Measurements from ENCODE around the gene TARS3.

The TARS3 gene

DNA sequence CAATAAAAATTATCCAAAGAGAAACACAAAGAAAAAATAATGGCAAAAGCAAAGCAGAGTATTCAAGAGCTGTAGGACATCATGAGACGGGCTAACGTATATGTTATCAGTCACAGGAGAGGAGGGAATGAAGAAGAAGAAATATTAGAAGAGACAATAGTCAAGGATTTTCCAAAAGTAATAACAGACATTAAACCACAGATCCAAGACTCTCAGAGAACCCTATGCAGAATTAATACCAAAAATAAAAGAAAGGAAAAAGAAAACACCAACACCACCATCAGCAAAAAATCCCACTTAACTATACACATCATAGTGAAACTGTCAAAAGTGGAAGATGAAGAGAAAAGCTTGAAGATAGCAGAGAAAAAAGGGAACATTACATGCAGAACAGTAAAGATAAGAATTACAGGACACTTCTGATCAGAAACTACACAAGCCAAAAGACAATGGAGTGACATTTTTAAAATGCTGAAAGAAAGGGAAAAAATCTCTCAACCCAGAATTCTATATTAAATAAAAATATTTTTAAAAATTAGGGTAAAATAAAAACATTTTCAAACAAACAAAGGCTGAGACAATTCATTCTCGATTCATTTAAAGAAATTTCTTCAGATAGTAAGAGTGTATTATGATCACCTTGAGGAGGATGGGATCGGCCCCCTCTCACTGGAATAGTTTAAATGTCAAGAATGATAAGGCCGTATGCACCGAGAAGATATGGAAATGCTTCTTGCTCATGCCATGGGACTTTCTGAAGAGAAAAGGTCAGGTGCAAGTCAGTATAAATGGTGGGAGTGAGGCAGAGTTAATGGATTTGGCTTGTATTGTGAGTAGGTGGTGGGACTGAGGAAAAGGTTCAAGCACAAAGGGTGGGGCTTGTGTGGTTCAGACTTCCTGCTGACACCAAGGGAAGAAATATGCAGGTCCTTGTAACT is 100.6 kb downstream of the TARS3 start:
- no peak for DNase-seq (ENCODE audit: low read depth in 2 of 2)

- DNase-seq (ENCODE audit: low read depth in 2 of 2) = no peak
Measured at GRCh38 chr15:101621961-101622360, 102.3 kb downstream of the TARS3 start.

DNA sequence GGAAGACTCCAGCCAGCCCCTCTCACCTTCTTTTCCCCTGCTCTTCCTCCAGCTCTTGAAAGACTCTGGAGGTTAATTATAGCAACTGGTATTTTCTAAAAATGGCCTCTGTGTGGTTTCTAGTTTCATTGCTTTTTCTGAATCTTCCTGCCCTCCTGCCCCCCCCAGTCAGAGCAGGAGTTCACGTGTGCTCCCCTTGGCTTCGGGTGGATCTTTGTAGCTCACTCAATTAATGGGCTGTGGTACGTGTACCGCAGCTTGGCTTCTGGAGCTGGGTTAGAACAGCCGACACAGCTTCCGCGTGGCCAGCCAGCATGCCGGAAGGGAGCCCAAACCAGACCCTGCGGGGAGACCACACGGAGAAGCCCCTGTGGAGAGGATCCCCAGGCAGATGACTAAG is 103.6 kb downstream of the TARS3 start:
- no peak for DNase-seq (ENCODE audit: low read depth in 2 of 2)

DNA sequence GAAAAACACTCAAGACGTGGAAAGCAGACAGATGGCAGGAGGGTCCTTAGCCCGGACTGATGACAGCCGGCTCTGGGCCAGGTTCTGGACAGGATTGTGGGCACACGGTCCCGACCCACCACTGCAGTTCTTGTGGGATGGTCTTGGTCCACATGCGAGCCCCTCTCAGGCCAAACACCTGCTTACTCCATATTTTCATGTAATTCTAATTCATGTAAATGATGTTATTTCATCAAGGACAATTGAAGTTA is 104.7 kb downstream of the TARS3 start:
- DNase-seq (ENCODE audit: low read depth in 2 of 2) = no peak

DNA sequence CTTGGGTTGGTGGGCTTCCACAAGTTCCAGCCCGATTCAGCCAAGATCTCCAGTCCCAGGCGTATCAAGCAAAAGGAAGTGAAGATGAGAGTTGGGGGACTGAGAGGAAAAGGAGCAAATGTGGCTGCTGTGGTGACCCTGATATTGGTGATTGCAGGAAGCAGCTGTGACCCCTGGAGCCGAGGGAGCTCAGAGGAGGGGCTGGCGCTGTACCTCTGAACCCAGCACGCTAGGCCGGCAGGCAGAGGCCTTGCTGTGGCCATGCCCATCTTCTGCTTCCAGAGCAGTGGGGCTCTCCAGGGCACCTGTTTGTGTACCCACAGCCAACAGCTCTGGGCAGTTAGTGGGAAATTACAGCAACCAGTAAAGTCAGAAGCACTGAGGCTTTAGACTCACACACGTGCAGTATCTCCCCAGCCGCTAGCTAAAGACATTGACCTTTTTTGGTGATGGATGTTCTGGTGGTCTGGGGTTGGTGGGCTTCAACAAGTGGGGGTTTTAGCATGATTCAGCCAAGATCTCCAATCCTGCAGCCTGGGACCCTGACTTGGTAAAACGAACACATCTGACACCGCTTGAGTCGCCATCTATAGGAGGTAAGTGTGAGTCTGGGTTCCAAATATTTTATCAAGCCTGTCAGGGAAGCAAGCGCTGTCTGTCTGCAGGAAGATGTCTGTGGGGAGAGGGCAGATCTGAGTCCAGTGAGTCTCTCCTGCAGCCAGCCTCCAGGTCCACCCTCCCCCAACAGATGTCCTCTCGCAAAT is 105.2 kb downstream of the TARS3 start:
- DNase-seq (ENCODE audit: low read depth in 2 of 2) = no peak

DNA sequence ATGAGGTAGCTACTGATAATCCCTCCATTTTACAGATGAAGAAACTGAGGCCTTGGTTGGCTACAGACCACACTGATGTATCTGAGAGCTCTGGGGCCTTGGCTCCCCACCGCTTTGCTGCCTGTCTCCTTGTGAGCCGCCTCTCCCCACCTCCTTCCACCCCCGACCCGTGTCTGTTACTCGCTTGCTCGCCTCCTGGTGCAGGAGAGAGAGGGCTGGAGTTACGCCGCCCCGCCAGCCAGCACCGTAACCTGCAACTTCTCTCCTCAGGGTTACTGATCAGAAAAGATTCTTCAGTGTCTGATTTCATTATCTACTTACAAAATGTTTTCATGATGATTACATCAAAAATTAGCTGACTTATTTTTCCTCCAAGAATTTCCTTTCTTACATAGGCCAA is 106.2 kb downstream of the TARS3 start:
- no peak for DNase-seq (ENCODE audit: low read depth in 2 of 2)

DNA sequence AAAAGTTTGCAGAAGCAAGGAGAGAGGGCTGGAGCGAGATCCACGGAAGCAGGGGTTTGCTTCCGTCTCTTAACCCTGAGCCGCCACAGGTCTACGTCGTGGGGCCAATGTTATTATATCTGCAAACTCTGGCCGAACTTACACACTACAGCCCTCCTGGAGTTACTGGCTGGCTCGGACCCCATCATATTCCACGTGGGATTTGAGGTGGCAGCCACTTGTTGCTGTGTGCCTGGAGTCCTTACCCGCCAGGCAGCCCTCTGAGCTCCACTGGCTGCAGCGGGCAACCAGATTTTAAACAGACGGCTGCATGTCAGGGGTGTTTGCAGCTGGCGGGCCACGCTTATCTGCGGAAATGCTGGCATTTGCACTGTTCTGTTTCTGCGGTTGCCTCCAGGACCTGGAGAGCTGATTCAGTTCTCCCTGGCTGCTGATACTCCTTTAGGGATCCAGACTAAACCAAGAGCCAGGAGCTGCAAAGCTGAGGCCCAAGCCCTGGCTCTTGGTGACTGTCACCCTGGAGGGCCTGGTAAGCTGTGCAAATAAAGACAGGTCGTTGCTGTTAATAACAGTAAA is 106.8 kb downstream of the TARS3 start:
- DNase-seq (ENCODE audit: low read depth in 2 of 2) = no peak

DNA sequence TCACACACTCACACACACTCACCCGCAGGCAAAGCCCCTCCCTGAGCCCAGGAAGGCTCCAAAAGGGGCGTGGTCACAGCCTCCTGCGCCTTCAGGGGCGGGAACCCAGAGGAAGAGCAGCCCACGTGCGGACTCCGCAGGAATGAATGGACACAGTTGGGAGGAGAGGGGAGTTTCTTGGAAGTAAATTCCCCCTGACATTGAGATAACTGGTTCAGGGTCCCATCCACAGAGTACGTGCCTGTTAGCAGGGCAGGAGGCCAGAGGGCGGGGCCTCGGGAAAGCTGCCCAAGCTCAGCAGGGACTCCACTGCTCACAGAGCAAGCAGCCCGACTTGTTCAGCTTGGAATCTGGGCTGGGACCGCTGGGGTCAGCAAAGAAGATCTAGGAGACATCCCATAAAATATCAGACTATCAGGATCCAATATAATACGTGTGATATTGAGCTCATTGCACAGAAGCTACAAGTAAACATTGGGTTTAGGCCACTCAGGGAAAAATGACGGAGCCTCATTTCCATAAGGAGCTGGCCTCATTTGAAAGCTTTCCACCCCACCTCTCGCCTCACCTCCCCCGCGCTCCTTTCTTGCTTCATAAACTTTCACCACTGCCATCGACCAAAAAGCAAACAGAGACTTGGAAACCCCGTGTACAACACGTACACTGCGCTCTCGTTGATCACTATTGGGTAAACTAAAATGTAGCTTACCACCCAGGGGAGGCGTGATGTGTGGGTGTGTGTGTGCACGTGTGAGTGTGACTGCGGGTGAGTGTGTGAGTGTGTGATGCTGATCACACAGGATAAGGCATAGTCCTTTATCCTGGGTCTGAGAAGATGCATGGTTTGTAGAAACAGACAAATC is 108.1 kb downstream of the TARS3 start:
- no peak for DNase-seq (ENCODE audit: low read depth in 2 of 2)

- DNase-seq (ENCODE audit: low read depth in 2 of 2) = no peak
Measured at GRCh38 chr15:101615414-101615985, 108.8 kb downstream of the TARS3 start.

- no peak for DNase-seq (ENCODE audit: low read depth in 2 of 2)
Measured at GRCh38 chr15:101614761-101615160, 109.5 kb downstream of the TARS3 start.

DNA sequence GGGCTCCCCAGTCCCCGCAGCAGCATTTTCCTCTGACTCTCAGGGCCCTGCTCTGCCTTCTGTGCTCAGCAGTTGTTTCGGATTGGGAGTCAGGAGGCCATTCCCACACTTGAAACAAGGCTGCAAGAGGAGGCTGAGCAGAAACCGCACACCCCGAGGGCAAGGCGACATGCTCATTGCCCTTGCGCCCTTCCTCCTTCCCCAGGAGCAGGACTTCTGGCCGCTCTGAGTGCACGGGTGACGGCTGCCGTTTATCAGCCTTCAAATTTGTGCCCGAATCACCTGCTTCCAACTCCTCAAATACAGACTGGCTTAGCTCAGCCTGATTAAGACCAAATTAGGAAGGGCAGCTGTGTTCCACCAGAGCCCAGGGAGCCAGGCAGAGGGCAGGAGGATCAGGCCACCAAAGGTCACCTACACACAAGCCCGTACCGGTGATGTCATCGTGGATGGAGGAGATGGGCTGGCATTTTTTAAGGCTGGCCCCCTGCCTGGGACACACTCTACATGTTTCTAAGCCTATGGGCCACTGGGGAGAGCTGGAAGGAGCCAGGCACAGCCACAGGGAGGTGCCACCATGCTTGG is 110.2 kb downstream of the TARS3 start:
- no peak for DNase-seq (ENCODE audit: low read depth in 2 of 2)

- no peak for DNase-seq (ENCODE audit: low read depth in 2 of 2)
Measured at GRCh38 chr15:101613130-101614000, 110.9 kb downstream of the TARS3 start.

GRCh38 chr15:101612676-101613075 is 111.6 kb downstream of the TARS3 start:
- DNase-seq (ENCODE audit: low read depth in 2 of 2) = no peak

- DNase-seq (ENCODE audit: low read depth in 2 of 2) = no peak
Measured at GRCh38 chr15:101611580-101612299, 112.5 kb downstream of the TARS3 start.

DNA sequence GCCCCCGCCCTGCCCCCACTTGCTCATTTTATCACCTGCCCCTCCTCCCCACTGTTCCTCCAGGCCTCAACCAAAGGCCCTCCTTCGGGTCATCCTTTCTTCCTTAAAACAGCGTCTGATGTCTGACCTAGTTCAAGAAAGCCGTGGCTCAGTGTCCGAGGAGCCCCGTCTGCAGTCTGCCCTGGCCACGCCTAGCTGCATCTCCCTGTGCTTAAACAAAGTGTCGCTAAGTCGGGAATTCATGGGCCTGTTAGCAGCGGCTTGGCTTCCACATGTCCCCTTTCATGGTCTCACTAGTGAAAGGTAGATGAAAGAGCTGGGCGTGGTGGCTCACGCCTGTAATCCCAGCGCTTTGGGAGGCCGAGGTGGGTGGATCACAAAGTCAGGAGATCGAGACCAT is 113.3 kb downstream of the TARS3 start:
- DNase-seq (ENCODE audit: low read depth in 2 of 2) = no peak

DNA sequence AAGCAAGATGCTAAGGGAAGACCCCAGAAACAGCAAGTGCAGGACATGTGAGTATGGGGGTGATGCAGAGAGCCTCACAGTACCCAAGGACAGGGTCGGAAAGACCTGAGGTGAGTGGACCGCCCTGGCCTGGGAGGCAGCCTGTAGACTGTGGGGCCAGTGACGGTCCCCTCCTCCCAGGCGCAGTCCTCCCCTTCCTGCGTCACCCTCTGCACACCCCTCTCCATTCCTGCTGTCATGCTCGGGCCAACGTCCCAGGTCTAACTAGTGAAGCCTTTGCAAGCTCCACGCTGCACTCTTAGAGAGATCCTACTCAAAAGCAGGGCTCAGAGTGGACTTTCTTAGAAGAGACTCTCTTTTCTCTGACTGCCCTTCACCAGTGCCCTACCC is 113.7 kb downstream of the TARS3 start:
- DNase-seq (ENCODE audit: low read depth in 2 of 2) = no peak

- DNase-seq (ENCODE audit: low read depth in 2 of 2) = no peak
Measured at GRCh38 chr15:101609742-101610610, 114.3 kb downstream of the TARS3 start.

- no peak for DNase-seq (ENCODE audit: low read depth in 2 of 2)
Measured at GRCh38 chr15:101608201-101608600, 116.1 kb downstream of the TARS3 start.

DNA sequence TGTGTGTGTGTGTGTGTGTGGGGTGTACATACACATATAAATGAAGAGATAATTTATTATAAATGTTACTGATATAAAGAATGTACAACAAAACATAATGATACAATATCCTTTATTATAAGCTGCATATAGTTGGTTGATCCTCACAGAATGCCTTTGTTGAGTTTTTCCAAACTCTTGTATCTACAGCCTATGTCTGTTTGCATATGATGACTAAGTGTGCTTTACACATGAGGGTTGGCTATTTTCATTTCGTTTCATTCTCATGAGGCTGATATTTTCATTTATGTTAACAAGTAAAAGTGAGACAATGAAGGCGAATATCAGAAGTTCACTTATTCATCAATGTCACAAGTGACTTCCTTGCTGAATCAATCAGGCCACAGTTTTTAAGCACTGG is 117.2 kb downstream of the TARS3 start:
- no peak for DNase-seq (ENCODE audit: low read depth in 2 of 2)

Measured in stimulated activated CD4-positive, alpha-beta T cell treated with anti-CD3 and anti-CD28 coated beads, Interleukin-12 subunit alpha, Interleukin-12 subunit beta, amount 100 ng/mL, for 24 hours (primary cell).